Iris pigment epithelial cell (primary cell): ENCODE results near the gene AFF1.

Experiments used
- DNase-seq: peaks from one replicate; pipeline ENCODE4 v3.0.0-alpha.2; 2011; ENCODE audit warnings: low read depth

AFF1 gene

GRCh38 chr4:86921608-86922252 is 13.1 kb upstream of the AFF1 start:
- peak; percentile 62 for DNase-seq

GRCh38 chr4:86924811-86925210 is 10.0 kb upstream of the AFF1 start:
- peak; percentile 85 for DNase-seq

GRCh38 chr4:86926435-86927086 is 8.2 kb upstream of the AFF1 start:
- peak; percentile 70 for DNase-seq

GRCh38 chr4:86927843-86928395 is 6.9 kb upstream of the AFF1 start:
- DNase-seq: peak; percentile 100

GRCh38 chr4:86928400-86929255 is 6.2 kb upstream of the AFF1 start:
- no peak for DNase-seq

- no peak for DNase-seq
These were observed 552 bp upstream of the AFF1 start for GRCh38 chr4:86934147-86934770.

GRCh38 chr4:86935566-86935852 is 698 bp downstream of the AFF1 start:
- DNase-seq: no peak

- DNase-seq: peak; percentile 88
These were observed 1.3 kb downstream of the AFF1 start for GRCh38 chr4:86935853-86936733.

- DNase-seq: no peak
These were observed 4.1 kb downstream of the AFF1 start for GRCh38 chr4:86938771-86939520.

- peak; percentile 49 for DNase-seq
These were observed 5.1 kb downstream of the AFF1 start for GRCh38 chr4:86939729-86940575.

- no peak for DNase-seq
These were observed 6.2 kb downstream of the AFF1 start for GRCh38 chr4:86940920-86941460.

- DNase-seq: peak; percentile 76
These were observed 7.4 kb downstream of the AFF1 start for GRCh38 chr4:86942185-86942666.

- DNase-seq: no peak
These were observed 10.4 kb downstream of the AFF1 start for GRCh38 chr4:86944964-86945781.

GRCh38 chr4:86946868-86947500 is 12.2 kb downstream of the AFF1 start:
- DNase-seq: no peak

- DNase-seq: no peak
These were observed 12.8 kb downstream of the AFF1 start for GRCh38 chr4:86947501-86948120.

GRCh38 chr4:86948276-86948675 is 13.5 kb downstream of the AFF1 start:
- no peak for DNase-seq

- DNase-seq: no peak
These were observed 16.2 kb downstream of the AFF1 start for GRCh38 chr4:86950831-86951525.
